K562 (cell line): ENCODE measurements around the gene ACHE. TPM values are rescaled to one million over a fixed set of nuclear protein-coding genes. Genes with fewer than 3 reads are reported as not detected.

ENCODE experiments used
- ESRRB ChIP-seq: fragments of 250-450 bp; sonication (Bioruptor Pico); IDR thresholded peaks from 2 replicates; pipeline ENCODE4 v1.5.0; 2020; ENCODE audit warnings: mild to moderate bottlenecking, moderate library complexity, borderline replicate concordance
- ETS1 ChIP-seq: conservative IDR thresholded peaks from 2 replicates; pipeline ENCODE4 v1.6.1; 2011; ENCODE audit warnings: low read depth, mild to moderate bottlenecking, low read length; ENCODE audit not compliant: control insufficient read depth
- ETV6 ChIP-seq, 3 experiments: fragments of 150-350 bp in 1 of 3; sonication (generic) in 1 of 3; formaldehyde crosslinking in 1 of 3; IDR thresholded peaks; 2 replicates each; pipeline versions ENCODE4 v1.6.1 to v1.8.0; 2014 to 2022; ENCODE audit warnings: borderline replicate concordance in 2 of 3, low read depth in 2 of 3, antibody characterized with exemption in 1 of 3, low read length in 1 of 3, mild to moderate bottlenecking in 1 of 3, missing genetic modification reagents in 1 of 3
- FOXK1 ChIP-seq: sonication (generic); formaldehyde crosslinking; IDR thresholded peaks from 2 replicates; pipeline ENCODE4 v1.8.0; 2022; ENCODE audit warnings: missing genetic modification reagents, mild to moderate bottlenecking, borderline replicate concordance
- GTF2E2 ChIP-seq: fragments of 200-800 bp; sonication (Bioruptor generic); IDR thresholded peaks from 2 replicates; pipeline ENCODE4 v1.6.1; 2016; ENCODE audit warnings: missing genetic modification characterization, missing compliant biosample characterization
- HDAC8 ChIP-seq: fragments of 450-650 bp; IDR thresholded peaks from 2 replicates; pipeline ENCODE4 v1.6.1; 2016; ENCODE audit warnings: mild to moderate bottlenecking, missing genetic modification characterization, moderate library complexity, missing compliant biosample characterization
- HEY1 ChIP-seq: fragments of 250-450 bp; sonication (Bioruptor Pico); IDR thresholded peaks from 2 replicates; pipeline ENCODE4 v1.5.0; 2020; ENCODE audit warnings: mild to moderate bottlenecking, moderate library complexity, borderline replicate concordance
- KLF1 ChIP-seq: fragments of 450-650 bp; IDR thresholded peaks from 2 replicates; pipeline ENCODE4 v1.6.1; 2016; ENCODE audit warnings: missing genetic modification characterization, missing compliant biosample characterization
- MTF1 ChIP-seq: fragments of 250-450 bp; sonication (Bioruptor Pico); IDR thresholded peaks from 2 replicates; pipeline ENCODE4 v1.9.0; 2021; ENCODE audit warnings: moderate library complexity, mild to moderate bottlenecking, inconsistent platforms, borderline replicate concordance
- NR3C1 ChIP-seq: sonication (generic); formaldehyde crosslinking; IDR thresholded peaks from 2 replicates; pipeline ENCODE4 v1.8.1; 2022; ENCODE audit warnings: missing genetic modification reagents
- NUFIP1 ChIP-seq: fragments of 450-650 bp; IDR thresholded peaks from 2 replicates; pipeline ENCODE4 v1.6.1; 2018; ENCODE audit not compliant: partially characterized antibody
- RBM14 ChIP-seq: fragments of 200-400 bp; formaldehyde crosslinking; IDR thresholded peaks from 2 replicates; pipeline ENCODE4 v1.6.1; 2018; ENCODE audit warnings: low read depth, mild to moderate bottlenecking, low read length, moderate library complexity, borderline replicate concordance; ENCODE audit not compliant: insufficient read depth
- SMARCE1 ChIP-seq: fragments of 450-650 bp; IDR thresholded peaks from 2 replicates; pipeline ENCODE4 v1.7.1; 2016; ENCODE audit warnings: mild to moderate bottlenecking
- SREBF1 ChIP-seq: fragments of 150-350 bp; IDR thresholded peaks from 2 replicates; pipeline ENCODE4 v1.6.1; 2014; ENCODE audit warnings: antibody characterized with exemption, low read depth, low read length, borderline replicate concordance
- STAT5B ChIP-seq: fragments of 250-450 bp; sonication (Bioruptor Pico); IDR thresholded peaks from 2 replicates; pipeline ENCODE4 v1.8.0; 2021; ENCODE audit warnings: mild to moderate bottlenecking, inconsistent platforms
- TBL1XR1 ChIP-seq, 2 experiments: IDR thresholded peaks; 2 replicates each; pipeline ENCODE4 v1.6.1; 2012; ENCODE audit warnings: improper control_type of control experiment in 2 of 2, low read length in 2 of 2, mild to moderate bottlenecking in 1 of 2
- THAP7 ChIP-seq: fragments of 250-450 bp; sonication (Bioruptor Pico); IDR thresholded peaks from 2 replicates; pipeline ENCODE4 v1.5.0; 2021
- TRIM24 ChIP-seq, 2 experiments: fragments of 450-650 bp; IDR thresholded peaks; 2 replicates each; pipeline ENCODE4 v1.6.1; 2016
- XRCC4 ChIP-seq: IDR thresholded peaks from one replicate; pipeline ENCODE4 v1.6.1; 2011; ENCODE audit not compliant: insufficient read depth, insufficient read length; ENCODE audit errors: extremely low read depth
- ZC3H4 ChIP-seq: sonication (generic); formaldehyde crosslinking; IDR thresholded peaks from 2 replicates; pipeline ENCODE4 v1.9.0; 2021; ENCODE audit warnings: missing genetic modification reagents, borderline replicate concordance
- ZNF717 ChIP-seq: fragments of 250-450 bp; sonication (Bioruptor Pico); IDR thresholded peaks from 2 replicates; pipeline ENCODE4 v1.5.0; 2021
- ZNF75A ChIP-seq: fragments of 450-650 bp; formaldehyde crosslinking; IDR thresholded peaks from 2 replicates; pipeline ENCODE4 v1.4.0; 2020; ENCODE audit warnings: mild to moderate bottlenecking
- ZSCAN32 ChIP-seq: fragments of 450-650 bp; formaldehyde crosslinking; IDR thresholded peaks from 2 replicates; pipeline ENCODE4 v1.4.0; 2020; ENCODE audit warnings: mild to moderate bottlenecking, moderate library complexity
- polyA plus RNA-seq, 8 experiments: library from polyadenylated mRNA; depleted of rRNA in 4 of 8; stranded (reverse) in 5 of 8; unstranded in 3 of 8; fragments of >200 nt; fragmentation: Nextera tagmentation in 2 of 8; fragmentation: Illumina TruSeq in 1 of 8; extraction: Ambion mirVana in 2 of 8; extraction: Trizol in 1 of 8; gene quantifications; 2 replicates each; pipeline versions ENCODE4 v1.2.1 to v1.2.3, GENCODE V29; 2011 to 2014; ENCODE audit warnings: inconsistent platforms in 1 of 8, missing spikeins in 1 of 8
- total RNA-seq, 7 experiments: library from RNA; depleted of rRNA in 6 of 7; stranded (reverse); fragments of >200 nt in 6 of 7; fragmentation: Illumina TruSeq in 2 of 7; extraction: Trizol in 2 of 7; gene quantifications; 2 replicates each; pipeline versions ENCODE4 v1.2.1 to v1.2.3, GENCODE V29; 2011 to 2021; ENCODE audit warnings: low replicate concordance in 1 of 7
- TF ChIP-seq, protein P1 (sequence below): sonication (generic); formaldehyde crosslinking; IDR thresholded peaks from 2 replicates; pipeline ENCODE4 v1.8.1; 2023; ENCODE audit warnings: mild to moderate bottlenecking, missing genetic modification reagents

The ACHE gene
- total and polyA plus RNA-seq, 9 of the 15 experiments (the other 6 are each of a cell fraction or from before 2014, with no cell fraction given) = 0.04 to 8.8 (median 1.9) TPM

DNA sequence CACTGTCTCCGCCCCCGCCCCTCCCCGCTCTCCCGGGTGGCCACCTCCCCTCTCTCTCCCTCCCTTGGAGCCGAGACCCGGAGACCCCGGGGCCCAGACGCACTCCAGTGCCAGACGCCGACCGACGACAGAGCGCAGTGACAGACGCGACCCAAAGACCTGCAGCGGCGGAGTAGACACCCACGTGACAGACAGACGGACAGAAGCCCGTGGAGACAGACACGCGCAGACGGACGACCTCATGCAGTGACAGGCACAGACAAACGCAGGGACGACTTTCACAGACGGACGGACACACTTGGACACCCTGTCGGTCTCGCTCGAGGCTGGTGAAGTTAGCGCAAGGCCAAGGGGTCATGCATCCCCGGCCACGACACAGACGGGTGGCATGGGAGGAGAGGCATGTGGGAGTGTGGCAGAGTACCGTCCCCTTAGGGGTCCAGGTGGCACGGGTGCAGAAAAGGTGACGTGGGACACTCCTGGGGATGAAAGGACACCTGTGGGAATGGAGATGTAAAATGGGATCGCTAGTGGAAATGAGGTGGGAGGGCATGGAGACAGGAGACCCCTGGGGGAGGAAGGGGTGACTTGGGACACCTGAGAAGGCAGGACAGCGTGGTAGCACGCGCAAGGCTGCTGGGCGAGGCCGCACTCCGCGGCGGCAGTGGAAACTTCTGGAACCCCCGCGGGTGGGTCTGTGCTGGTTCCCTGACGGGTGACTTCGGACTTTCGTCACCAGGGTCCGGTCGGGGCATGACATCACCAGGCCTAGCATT, 456 bp upstream of the ACHE start (continued):
- TF ChIP-seq ZSCAN32 (CRISPR knock-in tag) (no peak), FOXK1 (no peak), ZC3H4 (CRISPR knock-in tag) (peak; percentile 54; the same call in 1 of the 2 replicates), ESRRB (CRISPR knock-in tag) (no peak), ZNF75A (CRISPR knock-in tag) (no peak), ZNF717 (CRISPR knock-in tag) (no peak), SREBF1 (no peak), SMARCE1 (peak; percentile 47; the same call in 1 of the 2 replicates), TBL1XR1 (IDR thresholded peaks at IDR 0.05; ENCODE audit: low read length in 2 of 2) (no peak; a peak in 1 of 4 replicates), THAP7 (CRISPR knock-in tag) (no peak), KLF1 (tag) (no peak), ETS1 (no peak), GTF2E2 (tag) (no peak), NUFIP1 (no peak), HDAC8 (tag) (no peak), HEY1 (CRISPR knock-in tag) (no peak), MTF1 (CRISPR knock-in tag) (no peak), ETV6 (IDR thresholded peaks at IDR 0.05; ENCODE audit: borderline replicate concordance in 1 of 2, low read depth in 2 of 2, low read length in 1 of 2) (no peak), ETV6 (CRISPR knock-in tag; IDR thresholded peaks at IDR 0.05; ENCODE audit: borderline replicate concordance) (no peak; the same call in 1 of the 2 replicates), RBM14 (no peak), XRCC4 (no peak), TRIM24 (IDR thresholded peaks at IDR 0.05) (peak in 1 of 2 experiments; percentile 76; a peak in 1 of 4 replicates), NR3C1 (CRISPR knock-in tag) (no peak), STAT5B (CRISPR knock-in tag) (no peak)
- TF ChIP-seq, protein P1, sequence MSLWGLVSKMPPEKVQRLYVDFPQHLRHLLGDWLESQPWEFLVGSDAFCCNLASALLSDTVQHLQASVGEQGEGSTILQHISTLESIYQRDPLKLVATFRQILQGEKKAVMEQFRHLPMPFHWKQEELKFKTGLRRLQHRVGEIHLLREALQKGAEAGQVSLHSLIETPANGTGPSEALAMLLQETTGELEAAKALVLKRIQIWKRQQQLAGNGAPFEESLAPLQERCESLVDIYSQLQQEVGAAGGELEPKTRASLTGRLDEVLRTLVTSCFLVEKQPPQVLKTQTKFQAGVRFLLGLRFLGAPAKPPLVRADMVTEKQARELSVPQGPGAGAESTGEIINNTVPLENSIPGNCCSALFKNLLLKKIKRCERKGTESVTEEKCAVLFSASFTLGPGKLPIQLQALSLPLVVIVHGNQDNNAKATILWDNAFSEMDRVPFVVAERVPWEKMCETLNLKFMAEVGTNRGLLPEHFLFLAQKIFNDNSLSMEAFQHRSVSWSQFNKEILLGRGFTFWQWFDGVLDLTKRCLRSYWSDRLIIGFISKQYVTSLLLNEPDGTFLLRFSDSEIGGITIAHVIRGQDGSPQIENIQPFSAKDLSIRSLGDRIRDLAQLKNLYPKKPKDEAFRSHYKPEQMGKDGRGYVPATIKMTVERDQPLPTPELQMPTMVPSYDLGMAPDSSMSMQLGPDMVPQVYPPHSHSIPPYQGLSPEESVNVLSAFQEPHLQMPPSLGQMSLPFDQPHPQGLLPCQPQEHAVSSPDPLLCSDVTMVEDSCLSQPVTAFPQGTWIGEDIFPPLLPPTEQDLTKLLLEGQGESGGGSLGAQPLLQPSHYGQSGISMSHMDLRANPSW (CRISPR knock-in tag) = no peak
